Measurements from ENCODE around the gene TXNRD3.

DNA sequence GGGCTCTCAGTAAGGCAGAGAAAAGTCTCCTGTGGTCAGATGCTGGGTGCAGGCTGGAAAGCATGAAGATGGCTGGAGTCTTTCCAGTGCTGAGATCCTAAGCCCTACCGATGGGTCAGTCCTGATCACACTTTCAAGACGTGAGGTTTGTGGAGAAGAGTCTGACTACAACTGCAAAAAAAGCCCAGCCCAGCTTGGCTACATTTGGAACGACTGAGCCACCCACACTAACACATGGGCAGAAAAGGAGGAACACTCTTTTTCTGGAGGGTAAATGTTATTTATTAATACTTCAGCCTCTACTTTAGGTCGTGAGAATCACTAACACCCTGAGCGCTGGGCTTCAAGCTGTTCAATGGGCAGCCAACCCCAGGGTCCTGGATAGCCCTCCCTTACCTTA is 74.2 kb downstream of the TXNRD3 start:
- TF ChIP-seq CTCF (IDR thresholded peaks at IDR 0.05) (no peak), POLR2AphosphoS5 (IDR thresholded peaks at IDR 0.05) (no peak), POLR2A (IDR thresholded peaks at IDR 0.05) (no peak), EP300 (IDR thresholded peaks at IDR 0.05) (no peak)

Measured in upper lobe of left lung (tissue), 4 donors.